ENCODE results near the gene IL10RB. TPM values are rescaled to one million over a fixed set of nuclear protein-coding genes. Genes with fewer than 3 reads are reported as not detected.
"Not testable (repeated sequence)": the region's sequence is repeated elsewhere in the genome, so short reads cannot be mapped to it uniquely, and the experiment has no call there.

IL10RB gene
- 10 to 100 TPM; 36.4 to 44.0 TPM for total RNA-seq

- Mint-ChIP-seq H3K4me1 (ENCODE audit: low read depth) (peaks cover 55% of the 10 kb centered on the region), H3K9me3 (no peaks in the 10 kb centered on the region), H3K27ac (peak within 1 kb of the TSS; percentile 94), H3K4me3 (peak within 1 kb of the TSS; percentile 92 to 95), H3K36me3 (ENCODE audit: insufficient read depth in 2 of 2) (peaks cover 8 to 36% of the 10 kb centered on the region in 2 donors), H3K27me3 (ENCODE audit: low read depth) (no peaks in the 10 kb centered on the region)
- DNase-seq (peak; percentile 79 to 84), ATAC-seq (replicated peaks in 1 of 2) (peak; percentile 77 to 81)
Observed at GRCh38 chr21:33266050-33266788, at the start of gene IL10RB. Gene IL10RB, plus strand, starts transcription at chr21:33266367. Its CDS starts 99 bp downstream, at chr21:33266466.

DNA sequence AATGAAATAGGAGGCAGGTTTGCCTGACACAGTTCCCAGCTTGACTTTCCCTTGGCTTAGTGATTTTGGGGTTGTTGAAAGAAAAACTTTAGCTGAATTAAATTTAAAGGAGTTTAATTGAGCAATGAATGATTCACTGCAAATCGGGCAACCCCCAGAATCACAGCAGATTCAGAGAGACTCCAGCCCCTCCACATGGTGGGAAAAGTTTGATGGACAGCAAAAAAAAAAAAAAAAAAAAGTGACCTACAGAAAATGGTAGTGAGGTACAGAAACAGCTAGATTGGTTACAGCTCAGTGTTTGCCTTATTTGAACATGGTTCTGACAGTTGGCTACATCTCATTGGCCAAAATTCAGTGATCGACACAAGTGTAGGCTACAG lies 49.0 kb upstream of the IL10RB start:
- H3K27me3 Mint-ChIP-seq (ENCODE audit: low read depth), result no peaks in the 10 kb centered on the region
- no peak overlapping the region for H3K27ac Mint-ChIP-seq
- no peak for DNase-seq

DNA sequence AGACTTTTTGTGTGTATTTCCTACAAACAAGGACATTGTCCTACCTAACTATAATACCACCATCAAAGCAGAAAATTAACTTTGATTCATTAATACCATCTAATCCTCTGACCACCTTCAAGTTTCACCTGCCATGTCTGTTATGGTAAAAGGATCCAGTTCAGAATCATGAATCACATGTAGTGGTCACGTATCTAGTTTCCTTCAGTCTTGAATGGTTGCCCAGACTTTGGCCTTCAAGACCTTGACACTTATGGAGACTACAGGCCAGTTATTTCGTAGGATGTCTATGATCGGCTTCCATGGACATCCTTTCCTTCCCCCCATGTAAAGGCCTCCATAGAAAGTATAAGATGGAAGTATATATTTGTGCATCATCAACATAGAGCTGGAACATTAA lies 46.9 kb upstream of the IL10RB start:
- no peaks in the 10 kb centered on the region for H3K27me3 Mint-ChIP-seq (ENCODE audit: low read depth)
- H3K4me3 Mint-ChIP-seq, result no peak overlapping the region
- DNase-seq (no peak), ATAC-seq (replicated peaks in 1 of 2) (no peak)
- peaks cover 2 to 10% of the 10 kb centered on the region in 2 donors for H3K36me3 Mint-ChIP-seq (ENCODE audit: insufficient read depth in 2 of 2)
- peak overlapping the region; percentile 14 for H3K27ac Mint-ChIP-seq
- H3K4me1 Mint-ChIP-seq (ENCODE audit: low read depth), result peaks cover 59% of the 10 kb centered on the region
- peaks cover 3 to 7% of the 10 kb centered on the region in 2 donors for H3K9me3 Mint-ChIP-seq

More for the DNA sequence above, 49.0 kb upstream of the IL10RB start:
- H3K4me3 Mint-ChIP-seq, result no peak overlapping the region
- H3K36me3 Mint-ChIP-seq (ENCODE audit: insufficient read depth in 2 of 2), result peaks cover 2 to 12% of the 10 kb centered on the region in 2 donors
- ATAC-seq (replicated peaks in 1 of 2), result no peak
- H3K4me1 Mint-ChIP-seq (ENCODE audit: low read depth), result peaks cover 81% of the 10 kb centered on the region
- H3K9me3 Mint-ChIP-seq, result peaks cover 0 to 7% of the 10 kb centered on the region in 2 donors

DNA sequence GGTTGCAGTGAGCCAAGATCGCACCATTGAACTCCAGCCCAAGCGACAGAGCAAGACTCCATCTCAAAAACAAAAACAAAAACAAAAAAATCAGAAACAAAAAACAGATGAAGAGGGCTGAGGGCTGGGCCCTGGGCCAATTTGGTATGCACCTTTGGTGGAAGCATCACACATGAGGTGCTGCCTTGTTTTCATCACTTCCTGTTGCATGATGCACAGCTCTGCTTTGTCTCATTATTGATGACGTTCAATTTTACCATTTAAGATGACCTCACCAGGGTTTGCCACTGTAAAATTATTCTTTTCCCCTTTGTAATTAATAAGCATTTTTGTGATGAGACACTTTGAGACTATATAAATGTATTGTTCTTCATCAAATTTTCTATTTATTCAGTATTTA lies 46.2 kb upstream of the IL10RB start:
- H3K4me3 Mint-ChIP-seq, result no peak overlapping the region
- H3K27ac Mint-ChIP-seq, result no peak overlapping the region
- peaks cover 3 to 7% of the 10 kb centered on the region in 2 donors for H3K9me3 Mint-ChIP-seq
- DNase-seq (no peak), ATAC-seq (replicated peaks in 1 of 2) (no peak)
- H3K27me3 Mint-ChIP-seq (ENCODE audit: low read depth), result no peaks in the 10 kb centered on the region
- H3K36me3 Mint-ChIP-seq (ENCODE audit: insufficient read depth in 2 of 2), result peaks cover 2 to 7% of the 10 kb centered on the region in 2 donors
- peaks cover 52% of the 10 kb centered on the region for H3K4me1 Mint-ChIP-seq (ENCODE audit: low read depth)

DNA sequence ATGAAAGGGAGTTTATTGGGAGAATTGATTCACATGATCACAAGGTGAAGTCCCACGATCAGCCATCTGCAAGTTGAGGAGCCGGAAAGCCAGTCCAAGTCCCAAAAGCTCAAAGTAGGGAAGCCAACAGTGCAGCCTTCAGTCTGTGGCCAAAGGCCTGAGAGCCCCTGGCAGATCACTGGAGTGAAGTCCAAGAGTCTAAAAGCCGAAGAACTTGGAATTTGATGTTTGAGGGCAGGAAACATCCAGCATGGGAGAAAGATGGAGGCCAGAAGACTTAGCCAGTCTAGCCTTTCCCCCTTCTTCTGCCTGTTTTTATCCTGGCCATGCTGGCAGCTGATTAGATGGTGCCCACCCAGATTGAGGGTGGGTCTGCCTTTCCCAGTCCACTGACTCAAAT lies 40.8 kb upstream of the IL10RB start:
- not testable (repeated sequence) for H3K9me3 Mint-ChIP-seq

GRCh38 chr21:33228455-33228854 lies 37.7 kb upstream of the IL10RB start:
- H3K36me3 Mint-ChIP-seq (ENCODE audit: insufficient read depth in 2 of 2), result peaks cover 4 to 11% of the 10 kb centered on the region in 2 donors

More for the DNA sequence above, 40.8 kb upstream of the IL10RB start:
- not testable (repeated sequence) for ATAC-seq (replicated peaks in 1 of 2); H3K27ac Mint-ChIP-seq; H3K27me3 Mint-ChIP-seq (ENCODE audit: low read depth); H3K4me3 Mint-ChIP-seq; DNase-seq; H3K36me3 Mint-ChIP-seq (ENCODE audit: insufficient read depth in 2 of 2)
- H3K4me1 Mint-ChIP-seq (ENCODE audit: low read depth), result peaks cover 33% of the 10 kb centered on the region

GRCh38 chr21:33229099-33229783 lies 36.9 kb upstream of the IL10RB start:
- Mint-ChIP-seq H3K27ac (peak overlapping the region; percentile 56), H3K4me3 (peak overlapping the region; percentile 78 to 88), H3K9me3 (no peaks in the 10 kb centered on the region), H3K4me1 (ENCODE audit: low read depth) (peaks cover 60% of the 10 kb centered on the region), H3K27me3 (ENCODE audit: low read depth) (no peaks in the 10 kb centered on the region), H3K36me3 (ENCODE audit: insufficient read depth in 2 of 2) (peaks cover 4 to 11% of the 10 kb centered on the region in 2 donors)
- no peak for ATAC-seq (replicated peaks in 1 of 2)
- DNase-seq, result no peak

More at GRCh38 chr21:33228455-33228854, 37.7 kb upstream of the IL10RB start:
- Mint-ChIP-seq H3K27ac (no peak overlapping the region), H3K9me3 (no peaks in the 10 kb centered on the region), H3K4me1 (ENCODE audit: low read depth) (peaks cover 54% of the 10 kb centered on the region), H3K27me3 (ENCODE audit: low read depth) (no peaks in the 10 kb centered on the region), H3K4me3 (no peak overlapping the region)
- ATAC-seq (replicated peaks in 1 of 2), result no peak
- no peak for DNase-seq

DNA sequence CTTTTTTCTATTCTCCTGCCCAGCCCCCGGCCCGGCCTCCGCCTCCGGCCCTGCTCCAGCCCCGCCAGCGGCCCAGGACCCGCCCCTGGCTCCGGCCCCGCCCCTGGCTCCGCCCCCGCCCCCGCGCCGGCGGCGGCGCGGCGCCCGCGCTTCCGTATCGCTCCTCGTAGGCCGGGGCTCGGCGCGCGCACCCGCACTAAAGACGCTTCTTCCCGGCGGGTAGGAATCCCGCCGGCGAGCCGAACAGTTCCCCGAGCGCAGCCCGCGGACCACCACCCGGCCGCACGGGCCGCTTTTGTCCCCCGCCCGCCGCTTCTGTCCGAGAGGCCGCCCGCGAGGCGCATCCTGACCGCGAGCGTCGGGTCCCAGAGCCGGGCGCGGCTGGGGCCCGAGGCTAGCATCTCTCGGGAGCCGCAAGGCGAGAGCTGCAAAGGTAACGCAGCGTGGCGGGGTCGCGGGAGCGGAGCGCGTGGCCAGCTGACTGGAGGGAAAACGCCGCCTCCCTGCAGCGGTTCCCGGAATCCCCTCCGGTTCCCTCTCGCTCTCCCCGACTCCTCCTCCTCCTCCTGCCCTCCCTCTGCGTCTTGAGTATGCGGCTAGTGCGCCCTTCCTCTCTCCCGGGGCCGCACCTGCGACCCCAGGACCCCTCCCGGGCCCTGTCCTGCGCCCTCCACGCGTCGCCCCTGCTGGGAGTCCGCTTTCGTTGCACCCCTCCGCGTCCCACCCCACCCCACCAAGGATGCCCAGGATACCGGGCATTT lies 36.2 kb upstream of the IL10RB start, which contains the start of gene IFNAR2:
Gene IFNAR2 (plus strand): TSS at position 155 of the 761 bp plus-strand sequence. CDS start 11,985 bp downstream, outside the sequence.
- ATAC-seq (replicated peaks in 1 of 2), result peak; percentile 63 to 69
- no peaks in the 10 kb centered on the region for H3K27me3 Mint-ChIP-seq (ENCODE audit: low read depth)
- H3K27ac Mint-ChIP-seq, result peak within 1 kb of the TSS; percentile 88

DNA sequence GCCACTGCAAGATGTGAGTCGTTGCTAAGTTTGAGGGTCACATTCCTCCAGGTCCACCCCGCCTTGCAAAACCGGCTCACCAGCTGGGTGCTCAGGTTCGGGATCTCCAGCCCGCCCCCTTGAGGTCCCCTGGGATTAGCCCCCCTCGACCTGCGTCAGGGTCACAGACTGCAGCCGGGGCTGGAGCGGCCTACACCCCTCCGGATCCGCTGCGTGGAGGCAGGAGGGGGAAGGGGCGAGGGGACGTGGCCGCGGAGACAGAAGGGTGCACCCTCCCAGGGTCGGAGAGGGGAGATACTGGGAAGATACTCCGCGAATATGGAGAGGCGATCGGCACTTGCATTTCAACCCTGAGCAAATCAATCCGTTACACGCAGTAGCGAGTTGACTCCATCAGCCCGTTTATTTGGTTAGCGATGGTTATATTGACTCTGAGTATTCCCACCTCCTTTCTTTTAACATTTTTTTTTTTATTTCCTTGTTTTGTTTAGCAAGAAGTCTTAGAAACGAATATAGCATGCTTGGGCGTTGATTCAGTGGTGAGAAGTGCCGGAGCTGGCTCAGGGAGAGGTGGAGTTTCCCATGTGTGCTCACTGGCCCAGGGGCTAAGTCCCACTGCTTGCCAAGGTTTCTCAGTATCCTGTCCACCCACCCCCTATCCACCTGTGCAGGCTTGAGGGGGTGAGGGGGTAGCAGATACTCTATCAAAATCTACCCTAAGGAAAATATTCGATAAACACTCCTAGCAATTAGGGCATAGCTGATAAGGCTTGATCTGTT lies 35.4 kb upstream of the IL10RB start:
- peak overlapping the region; percentile 88 for H3K27ac Mint-ChIP-seq
- H3K4me1 Mint-ChIP-seq (ENCODE audit: low read depth), result peaks cover 66% of the 10 kb centered on the region
- no peaks in the 10 kb centered on the region for H3K9me3 Mint-ChIP-seq
- no peaks in the 10 kb centered on the region for H3K27me3 Mint-ChIP-seq (ENCODE audit: low read depth)
- DNase-seq (no peak), ATAC-seq (replicated peaks in 1 of 2) (peak in 1 of 2 donors; percentile 22)
- peaks cover 4 to 11% of the 10 kb centered on the region in 2 donors for H3K36me3 Mint-ChIP-seq (ENCODE audit: insufficient read depth in 2 of 2)
- H3K4me3 Mint-ChIP-seq, result peak overlapping the region; percentile 83 to 97

More for the DNA sequence above, 36.2 kb upstream of the IL10RB start, which contains the start of gene IFNAR2:
- peaks cover 66% of the 10 kb centered on the region for H3K4me1 Mint-ChIP-seq (ENCODE audit: low read depth)
- peak within 1 kb of the TSS; percentile 83 to 97 for H3K4me3 Mint-ChIP-seq
- DNase-seq, result peak; percentile 71 to 86
- peaks cover 4 to 11% of the 10 kb centered on the region in 2 donors for H3K36me3 Mint-ChIP-seq (ENCODE audit: insufficient read depth in 2 of 2)
- H3K9me3 Mint-ChIP-seq, result no peaks in the 10 kb centered on the region

DNA sequence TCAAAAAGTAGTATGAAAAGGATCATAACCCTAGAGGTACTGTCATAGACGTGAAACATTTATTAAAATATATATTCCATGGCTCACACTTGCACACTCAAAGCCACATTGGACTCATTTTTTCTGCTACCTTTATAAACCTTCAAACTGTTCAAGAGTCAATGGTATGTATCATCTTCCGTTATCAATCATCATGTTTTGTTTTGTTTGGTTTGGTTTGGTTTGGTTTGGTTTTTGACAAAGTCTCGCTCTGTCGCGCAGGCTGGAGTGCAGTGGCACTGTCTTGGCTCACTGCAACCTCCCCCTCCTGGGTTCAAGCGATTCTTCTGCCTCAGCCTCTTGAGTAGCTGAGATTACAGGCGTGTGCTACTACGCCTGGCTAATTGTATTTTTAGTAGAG lies 34.6 kb upstream of the IL10RB start:
- Mint-ChIP-seq H3K27ac (peak overlapping the region; percentile 88), H3K4me3 (peak overlapping the region; percentile 83 to 97), H3K9me3 (no peaks in the 10 kb centered on the region), H3K27me3 (ENCODE audit: low read depth) (no peaks in the 10 kb centered on the region), H3K4me1 (ENCODE audit: low read depth) (peaks cover 70% of the 10 kb centered on the region), H3K36me3 (ENCODE audit: insufficient read depth in 2 of 2) (peaks cover 4 to 11% of the 10 kb centered on the region in 2 donors)
- DNase-seq (peak; percentile 68 to 76), ATAC-seq (replicated peaks in 1 of 2) (peak; percentile 77 to 86)

GRCh38 chr21:33232291-33233034 lies 33.7 kb upstream of the IL10RB start:
- Mint-ChIP-seq H3K27ac (peak overlapping the region; percentile 88), H3K9me3 (no peaks in the 10 kb centered on the region), H3K27me3 (ENCODE audit: low read depth) (no peaks in the 10 kb centered on the region), H3K36me3 (ENCODE audit: insufficient read depth in 2 of 2) (peaks cover 4 to 11% of the 10 kb centered on the region in 2 donors), H3K4me3 (peak overlapping the region; percentile 83 to 97), H3K4me1 (ENCODE audit: low read depth) (peaks cover 72% of the 10 kb centered on the region)
- DNase-seq (no peak), ATAC-seq (replicated peaks in 1 of 2) (no peak)

Measured in activated T-cell treated with anti-CD3 and anti-CD28 coated beads, Interleukin-2, amount 50 U/mL, for 72 hours (primary cell).